ENCODE measurements around the gene RNF227. TPM values are rescaled to one million over a fixed set of nuclear protein-coding genes. Genes with fewer than 3 reads are reported as not detected.

RNF227 gene
- total RNA-seq, 4 donors from 2014 or later: under 0.01 to 9.8 (median 5.3) TPM

- no peak for TF ChIP-seq CTCF (IDR thresholded peaks at IDR 0.05)
- no peak for TF ChIP-seq POLR2A (IDR thresholded peaks at IDR 0.05)
- no peak for DNase-seq
- no peak overlapping the region for H3K4me3 ChIP-seq
- peaks cover 0 to 6% of the 10 kb centered on the region in 2 donors for H3K4me1 ChIP-seq
- intact Hi-C loops (cut with DNase I; ENCODE audit: low total_unique reads): loop anchor here (5.0 kb wide), 1 partner anchor 81 kb away; no protein-coding TSS in a partner anchor
- H3K27ac ChIP-seq: no peak overlapping the region
- H3K9me3 ChIP-seq: no peaks in the 10 kb centered on the region
- no peaks in the 10 kb centered on the region for H3K36me3 ChIP-seq
- no peaks in the 10 kb centered on the region for H3K27me3 ChIP-seq
Observed at GRCh38 chr17:7911116-7911515, 5.0 kb downstream of the RNF227 start.

GRCh38 chr17:7910711-7911110 lies 5.4 kb downstream of the RNF227 start:
- intact Hi-C loops (cut with DNase I; ENCODE audit: low total_unique reads): loop anchor here (5.0 kb wide), 1 partner anchor 82 kb away; no protein-coding TSS in a partner anchor
- peaks cover 0 to 5% of the 10 kb centered on the region in 2 donors for H3K4me1 ChIP-seq
- no peak for TF ChIP-seq POLR2A (IDR thresholded peaks at IDR 0.05)
- no peak for TF ChIP-seq CTCF (IDR thresholded peaks at IDR 0.05)
- no peak overlapping the region for H3K4me3 ChIP-seq
- H3K36me3 ChIP-seq: no peaks in the 10 kb centered on the region
- H3K27me3 ChIP-seq: no peaks in the 10 kb centered on the region
- H3K9me3 ChIP-seq: no peaks in the 10 kb centered on the region
- no peak for DNase-seq
- H3K27ac ChIP-seq: no peak overlapping the region

- intact Hi-C loops (cut with DNase I; ENCODE audit: low total_unique reads): loop anchor here (5.0 kb wide), 1 partner anchor 82 kb away; no protein-coding TSS in a partner anchor
- DNase-seq: no peak
- H3K9me3 ChIP-seq: no peaks in the 10 kb centered on the region
- H3K4me3 ChIP-seq: no peak overlapping the region
- no peak overlapping the region for H3K27ac ChIP-seq
- H3K4me1 ChIP-seq: peaks cover 0 to 5% of the 10 kb centered on the region in 2 donors
- no peaks in the 10 kb centered on the region for H3K27me3 ChIP-seq
- no peaks in the 10 kb centered on the region for H3K36me3 ChIP-seq
- no peak for TF ChIP-seq POLR2A (IDR thresholded peaks at IDR 0.05)
- no peak for TF ChIP-seq CTCF (IDR thresholded peaks at IDR 0.05)
Observed at GRCh38 chr17:7910281-7910680, 5.8 kb downstream of the RNF227 start.

- intact Hi-C loops (cut with DNase I; ENCODE audit: low total_unique reads): no loop called here
- Histone ChIP-seq H3K4me3 (no peak overlapping the region), H3K36me3 (no peaks in the 10 kb centered on the region), H3K27me3 (no peaks in the 10 kb centered on the region), H3K9me3 (no peaks in the 10 kb centered on the region), H3K27ac (no peak overlapping the region), H3K4me1 (peaks cover 0 to under 1% of the 10 kb centered on the region in 2 donors)
- DNase-seq: no peak
- TF ChIP-seq CTCF (IDR thresholded peaks at IDR 0.05) (no peak), POLR2A (IDR thresholded peaks at IDR 0.05) (no peak)
Observed at GRCh38 chr17:7909089-7909488, 7.0 kb downstream of the RNF227 start.

- no peaks in the 10 kb centered on the region for H3K36me3 ChIP-seq
Observed at GRCh38 chr17:7903154-7904103, 12.7 kb downstream of the RNF227 start.

More at GRCh38 chr17:7903154-7904103, 12.7 kb downstream of the RNF227 start:
- no peak for DNase-seq
- Histone ChIP-seq H3K9me3 (no peaks in the 10 kb centered on the region), H3K27ac (no peak overlapping the region), H3K4me3 (no peak overlapping the region), H3K27me3 (no peaks in the 10 kb centered on the region), H3K4me1 (no peaks in the 10 kb centered on the region)
- intact Hi-C loops (cut with DNase I; ENCODE audit: low total_unique reads): no loop called here
- TF ChIP-seq CTCF (IDR thresholded peaks at IDR 0.05): no peak
- TF ChIP-seq POLR2A (IDR thresholded peaks at IDR 0.05): no peak

All from uterus (tissue), 4 donors.